Left lung (tissue), 10 donors: ENCODE measurements around the gene LMTK3. TPM values are rescaled to one million over a fixed set of nuclear protein-coding genes. Genes with fewer than 3 reads are reported as not detected.

Experiments used
- ATAC-seq: fragments of 200-7000 bp; cut with Tn5 transposase; one replicate; pipeline ENCODE4 v1.9.1; 2020; ENCODE audit warnings: moderate library complexity
- DNase-seq, 4 donors: peaks; one replicate each; pipeline ENCODE4 v3.0.0-alpha.2; 2013 to 2020
- H3K27ac ChIP-seq, 2 donors: fragments of 200-600 bp; sonication (generic) in 1 of 2; one replicate each; pipeline versions ENCODE4 v1.5.0 to v1.8.0; 2020 to 2021
- H3K27me3 ChIP-seq, 2 donors: fragments of 200-600 bp; sonication (generic) in 1 of 2; one replicate each; pipeline versions ENCODE4 v1.5.0 to v1.8.0; 2020 to 2021
- H3K36me3 ChIP-seq, 2 donors: fragments of 200-600 bp; sonication (generic) in 1 of 2; one replicate each; pipeline versions ENCODE4 v1.5.0 to v1.8.0; 2020 to 2021
- H3K4me1 ChIP-seq, 2 donors: fragments of 200-600 bp; one replicate each; pipeline ENCODE4 v1.8.0; 2021
- H3K4me3 ChIP-seq, 2 donors: fragments of 200-600 bp; sonication (generic) in 1 of 2; one replicate each; pipeline versions ENCODE4 v1.5.0 to v1.8.0; 2020 to 2021; ENCODE audit warnings: mild to moderate bottlenecking in 1 of 2
- H3K9me3 ChIP-seq, 2 donors: fragments of 200-600 bp; sonication (generic) in 1 of 2; one replicate each; pipeline versions ENCODE4 v1.5.0 to v1.8.0; 2020 to 2021
- CTCF ChIP-seq, 2 donors: fragments of 200-600 bp; sonication (generic) in 1 of 2; IDR thresholded peaks; one replicate each; pipeline versions ENCODE4 v1.5.0 to v1.8.0; 2021; ENCODE audit warnings: antibody characterized with exemption in 2 of 2
- intact Hi-C, 2 donors: fragments of 100-400 bp; cut with DNase I; formaldehyde crosslinking; loops; one replicate each; pipeline versions ENCODE4 v1.11.2 to v1.14.2; 2022
- polyA plus RNA-seq, 6 donors: library from polyadenylated mRNA; unstranded; fragments of 120-200 nt; gene quantifications; one replicate each; pipeline ENCODE4 v1.2.1, GENCODE V29; 2013; ENCODE audit not compliant: insufficient read length in 6 of 6
- total RNA-seq, 2 donors: library from RNA; stranded (reverse); fragmentation: NEBNext Ultra II Directional; extraction: Animal tissue kit (Norgen Biotek cat#: 25700); gene quantifications; one replicate each; pipeline ENCODE4 v1.2.1, GENCODE V29; 2021
- donor health status: DM: no; HTN: yes; CAD: no.
- donor health status: DM: no; HTN: no; CAD: no.

Gene LMTK3
- total and polyA plus RNA-seq, 8 donors, result 1.7 to 9.5 (median 3.1) TPM

GRCh38 chr19:48500830-48501493 is 10.7 kb downstream of the LMTK3 start:
- no peaks in the 10 kb centered on the region for H3K36me3 ChIP-seq
- intact Hi-C loops, result loop anchor here in 1 of 2 donors (10.0 kb wide), 1 partner anchor 84 kb away; no protein-coding TSS in a partner anchor

GRCh38 chr19:48499316-48500090 is 12.1 kb downstream of the LMTK3 start:
- DNase-seq (no peak), ATAC-seq (no peak)
- intact Hi-C loops, result loop anchor here in 1 of 2 donors (10.0 kb wide), 1 partner anchor 85 kb away; no protein-coding TSS in a partner anchor
- H3K4me1 ChIP-seq, result peaks cover 0 to 42% of the 10 kb centered on the region in 2 donors
- no peaks in the 10 kb centered on the region for H3K9me3 ChIP-seq
- no peak overlapping the region for H3K27ac ChIP-seq
- H3K4me3 ChIP-seq, result no peak overlapping the region
- H3K36me3 ChIP-seq, result no peaks in the 10 kb centered on the region
- peaks cover 12 to 77% of the 10 kb centered on the region in 2 donors for H3K27me3 ChIP-seq
- TF ChIP-seq CTCF (IDR thresholded peaks at IDR 0.05), result no peak

More at GRCh38 chr19:48500830-48501493, 10.7 kb downstream of the LMTK3 start:
- TF ChIP-seq CTCF (IDR thresholded peaks at IDR 0.05), result no peak
- Histone ChIP-seq H3K4me1 (peaks cover 0 to 34% of the 10 kb centered on the region in 2 donors), H3K4me3 (peak overlapping the region; percentile 19 to 43), H3K27ac (peak overlapping the region; percentile 19 to 33), H3K9me3 (no peaks in the 10 kb centered on the region), H3K27me3 (peaks cover 12 to 66% of the 10 kb centered on the region in 2 donors)
- ATAC-seq (no peak), DNase-seq (no peak)

- Histone ChIP-seq H3K27me3 (peaks cover 12 to 84% of the 10 kb centered on the region in 2 donors), H3K27ac (no peak overlapping the region), H3K4me1 (peaks cover 0 to 49% of the 10 kb centered on the region in 2 donors), H3K36me3 (no peaks in the 10 kb centered on the region), H3K9me3 (no peaks in the 10 kb centered on the region), H3K4me3 (no peak overlapping the region)
- intact Hi-C loops, result no loop called here
- ATAC-seq (no peak), DNase-seq (no peak)
- TF ChIP-seq CTCF (IDR thresholded peaks at IDR 0.05), result no peak
These were observed 12.9 kb downstream of the LMTK3 start for GRCh38 chr19:48498595-48499311.

GRCh38 chr19:48497728-48498594 is 13.7 kb downstream of the LMTK3 start:
- peaks cover 12 to 85% of the 10 kb centered on the region in 2 donors for H3K27me3 ChIP-seq
- no peaks in the 10 kb centered on the region for H3K36me3 ChIP-seq
- ATAC-seq, result no peak
- intact Hi-C loops, result no loop called here
- no peak overlapping the region for H3K4me3 ChIP-seq
- no peak for DNase-seq
- peaks cover 0 to 49% of the 10 kb centered on the region in 2 donors for H3K4me1 ChIP-seq
- H3K9me3 ChIP-seq, result no peaks in the 10 kb centered on the region
- no peak overlapping the region for H3K27ac ChIP-seq
- no peak for TF ChIP-seq CTCF (IDR thresholded peaks at IDR 0.05)
